GM19239 (cell line): ENCODE measurements around the gene PAPPA.
A peak's percentile ranks its signal among the peaks of the same experiment; 100 is the strongest.

ENCODE experiments used
- DNase-seq: peaks from one replicate; pipeline ENCODE4 v3.0.0; 2011; ENCODE audit warnings: low spot score; ENCODE audit not compliant: insufficient read length
- FAIRE-seq: peaks from 2 replicates; lab custom pipeline; 2011; peaks lifted over from hg19 to GRCh38; lab: Jason Lieb, UNC

Gene PAPPA

GRCh38 chr9:116153765-116154333, at the start of gene PAPPA:
Gene PAPPA, plus strand, starts transcription at chr9:116153791. Its CDS starts 382 bp downstream, at chr9:116154173.
- no peak for DNase-seq
- FAIRE-seq = no peak

- DNase-seq (no peak), FAIRE-seq (no peak)
These were observed 49.4 kb upstream of the PAPPA start for GRCh38 chr9:116103976-116104820.

GRCh38 chr9:116112236-116112635, 41.4 kb upstream of the PAPPA start:
- no peak for FAIRE-seq
- DNase-seq = no peak

GRCh38 chr9:116115761-116116353, 37.7 kb upstream of the PAPPA start:
- FAIRE-seq = no peak
- no peak for DNase-seq

GRCh38 chr9:116116393-116116792, 37.2 kb upstream of the PAPPA start:
- no peak for DNase-seq

GRCh38 chr9:116123171-116123570, 30.4 kb upstream of the PAPPA start:
- no peak for FAIRE-seq
- no peak for DNase-seq

More at GRCh38 chr9:116116393-116116792, 37.2 kb upstream of the PAPPA start:
- no peak for FAIRE-seq

GRCh38 chr9:116124472-116125040, 29.0 kb upstream of the PAPPA start:
- DNase-seq = no peak
- no peak for FAIRE-seq

GRCh38 chr9:116133163-116133562, 20.4 kb upstream of the PAPPA start:
- FAIRE-seq = no peak
- no peak for DNase-seq

GRCh38 chr9:116134975-116135374, 18.6 kb upstream of the PAPPA start:
- FAIRE-seq (no peak), DNase-seq (no peak)

GRCh38 chr9:116137010-116137409, 16.6 kb upstream of the PAPPA start:
- no peak for DNase-seq
- FAIRE-seq = no peak

GRCh38 chr9:116137581-116137980, 16.0 kb upstream of the PAPPA start:
- FAIRE-seq = no peak
- no peak for DNase-seq

GRCh38 chr9:116141864-116142561, 11.6 kb upstream of the PAPPA start:
- DNase-seq (no peak), FAIRE-seq (no peak)

GRCh38 chr9:116142706-116143492, 10.7 kb upstream of the PAPPA start:
- DNase-seq (no peak), FAIRE-seq (no peak)

GRCh38 chr9:116144038-116144437, 9.6 kb upstream of the PAPPA start:
- FAIRE-seq (no peak), DNase-seq (no peak)

GRCh38 chr9:116144555-116144954, 9.0 kb upstream of the PAPPA start:
- FAIRE-seq (no peak), DNase-seq (no peak)

GRCh38 chr9:116145036-116145435, 8.6 kb upstream of the PAPPA start:
- no peak for DNase-seq
- no peak for FAIRE-seq

- DNase-seq = no peak
- FAIRE-seq = no peak
These were observed 5.8 kb upstream of the PAPPA start for GRCh38 chr9:116147821-116148220.

- DNase-seq (no peak), FAIRE-seq (peak; percentile 68)
These were observed 3.7 kb upstream of the PAPPA start for GRCh38 chr9:116149844-116150243.

GRCh38 chr9:116151199-116151598, 2.4 kb upstream of the PAPPA start:
- DNase-seq (no peak), FAIRE-seq (no peak)

GRCh38 chr9:116151966-116152381, 1.6 kb upstream of the PAPPA start:
- DNase-seq (no peak), FAIRE-seq (no peak)
